Measurements from ENCODE around the gene MYOM1. TPM values are rescaled to one million over a fixed set of nuclear protein-coding genes. Genes with fewer than 3 reads are reported as not detected.
A peak's percentile ranks its signal among the peaks of the same experiment; 100 is the strongest.

MYOM1 gene
- total RNA-seq, 1 donor from 2014 or later, result 878 TPM

DNA sequence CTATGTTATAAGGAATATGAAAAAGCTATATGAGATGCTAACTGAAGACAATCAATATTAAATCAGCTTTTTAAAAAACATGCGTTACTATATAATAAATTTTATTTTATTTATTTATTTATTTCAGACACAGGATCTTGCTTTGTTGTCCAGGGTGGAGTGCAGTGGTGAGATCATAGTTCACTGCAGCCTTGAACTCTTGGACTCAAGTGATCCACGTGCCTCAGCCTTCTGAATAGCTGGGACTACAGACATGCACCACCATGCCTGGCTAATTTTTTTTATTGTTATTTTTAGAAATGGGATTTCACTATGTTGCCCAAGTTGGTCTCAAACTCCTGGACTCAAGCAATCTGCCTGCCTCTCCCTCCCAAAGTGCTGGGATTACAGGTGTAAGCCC lies 89.4 kb downstream of the MYOM1 start:
- intact Hi-C loops (cut with DNase I), result no loop called here

DNA sequence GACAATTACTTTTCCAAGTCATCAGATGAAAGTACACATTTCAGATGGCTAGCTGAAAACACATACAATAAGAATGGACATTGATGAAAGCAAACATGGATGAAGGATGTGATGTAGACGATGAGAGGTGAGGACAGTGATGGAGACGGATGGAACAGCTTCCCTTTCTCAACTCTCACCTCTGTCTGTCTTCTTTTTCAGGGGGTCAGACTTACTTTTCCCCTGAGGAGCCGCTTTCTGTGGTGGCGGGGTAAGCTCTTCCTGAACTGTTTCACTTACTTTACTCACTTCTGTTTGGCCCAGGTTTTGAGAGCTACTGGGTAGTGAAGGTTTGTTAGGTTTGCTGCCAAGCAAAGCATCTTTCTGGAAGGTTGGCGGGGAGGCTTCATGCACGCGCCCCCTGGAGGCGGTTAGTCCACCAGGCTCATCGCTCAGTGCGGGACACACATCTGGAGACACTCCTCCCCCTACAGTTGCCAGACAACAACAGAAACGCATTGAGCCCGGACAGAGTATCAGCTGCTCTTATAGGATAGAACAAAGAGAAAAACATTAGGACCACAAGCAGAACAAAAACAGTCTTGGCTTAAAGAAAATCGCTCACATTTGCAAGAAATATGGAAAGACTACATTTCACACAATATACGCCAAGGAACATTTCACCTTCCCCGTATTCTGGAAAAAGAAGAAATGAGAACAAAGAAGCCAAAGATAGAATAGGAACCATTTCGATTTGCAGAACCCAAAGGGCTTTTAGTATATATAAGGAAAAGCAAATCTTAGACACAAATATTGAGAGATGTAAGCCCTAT lies 90.5 kb downstream of the MYOM1 start:
- DNase-seq (ENCODE audit: low spot score), result peak; percentile 89
- intact Hi-C loops (cut with DNase I), result loop anchor here (10.0 kb wide), 1 partner anchor 194 kb away; no protein-coding TSS in a partner anchor

More for the DNA sequence above, 89.4 kb downstream of the MYOM1 start:
- no peak for DNase-seq (ENCODE audit: low spot score)

DNA sequence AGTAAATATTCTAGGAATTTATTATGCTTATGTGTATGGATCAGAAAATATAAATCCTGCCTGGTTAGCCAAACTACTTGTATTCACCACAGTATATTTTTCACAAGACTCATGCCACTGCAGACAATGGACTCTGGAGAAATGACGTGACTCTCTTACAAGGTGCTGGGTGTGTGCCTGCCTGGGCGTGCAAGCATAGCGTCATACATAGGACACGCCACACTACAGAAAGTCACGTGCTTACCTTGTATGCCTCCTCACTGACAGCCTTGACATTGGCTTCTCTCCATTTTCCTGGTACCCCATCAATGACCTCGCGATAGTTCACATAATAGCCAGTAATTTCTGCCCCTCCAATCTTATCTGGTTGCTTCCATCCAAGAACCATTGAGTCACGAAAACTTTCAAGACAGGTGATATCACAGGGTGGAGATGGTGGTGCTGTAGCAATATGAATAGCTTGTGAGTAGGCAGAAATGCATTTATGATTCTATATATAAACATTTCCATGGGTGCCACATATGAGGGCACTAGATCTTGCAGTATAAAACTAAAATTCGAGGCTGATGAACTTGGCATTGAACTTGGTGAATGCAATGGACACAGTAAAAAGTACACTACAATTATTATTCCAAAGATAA lies 93.2 kb downstream of the MYOM1 start:
- intact Hi-C loops (cut with DNase I), result loop anchor here (10.0 kb wide), 1 partner anchor 192 kb away; no protein-coding TSS in a partner anchor
- no peak for DNase-seq (ENCODE audit: low spot score)

GRCh38 chr18:3124822-3125221 lies 94.9 kb downstream of the MYOM1 start:
- intact Hi-C loops (cut with DNase I), result loop anchor here (10.0 kb wide), 1 partner anchor 190 kb away; no protein-coding TSS in a partner anchor
- no peak for DNase-seq (ENCODE audit: low spot score)

DNA sequence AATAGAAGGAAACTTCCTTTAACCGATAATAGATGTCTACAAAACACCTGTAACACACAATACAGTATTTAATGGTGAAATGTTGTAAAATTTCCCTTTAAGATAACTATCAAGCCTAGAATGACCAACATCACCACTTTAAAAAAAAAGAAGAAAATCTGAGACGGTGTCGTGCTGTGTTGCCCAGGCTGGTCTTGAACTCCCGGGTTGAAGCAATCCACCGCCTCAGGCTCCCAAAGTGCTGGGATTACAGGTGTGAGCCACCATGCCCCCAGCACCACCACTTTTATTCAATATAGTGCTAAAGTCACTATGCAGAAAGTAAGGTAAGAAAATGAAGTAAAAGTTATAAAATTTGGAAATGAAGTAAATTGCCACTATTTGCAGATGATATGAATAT lies 96.9 kb downstream of the MYOM1 start:
- intact Hi-C loops (cut with DNase I), result loop anchor here (10.0 kb wide), 1 partner anchor 188 kb away; no protein-coding TSS in a partner anchor
- DNase-seq (ENCODE audit: low spot score), result no peak

- intact Hi-C loops (cut with DNase I), result loop anchor here (10.0 kb wide), 1 partner anchor 186 kb away; no protein-coding TSS in a partner anchor
- no peak for DNase-seq (ENCODE audit: low spot score)
Measured at GRCh38 chr18:3121259-3121658, 98.5 kb downstream of the MYOM1 start.

DNA sequence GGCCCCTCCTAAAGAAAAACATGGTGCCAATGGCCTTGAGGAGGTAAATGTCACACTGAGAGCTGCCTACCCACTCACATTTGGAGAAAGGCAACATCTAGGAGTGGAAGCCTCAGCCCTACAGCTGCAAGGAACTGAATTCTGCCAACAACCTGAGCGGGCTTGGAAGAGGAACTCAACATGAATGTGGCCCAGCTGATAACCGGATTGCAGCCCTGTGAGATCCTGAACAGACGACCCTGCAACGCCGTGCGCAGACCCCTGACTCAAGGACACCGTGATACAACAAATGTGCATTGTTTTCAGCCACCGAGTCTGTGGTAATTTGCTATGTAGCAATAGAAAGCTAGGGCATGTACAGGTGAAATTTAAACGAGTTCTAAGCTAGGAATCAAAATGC lies 99.4 kb downstream of the MYOM1 start:
- intact Hi-C loops (cut with DNase I), result loop anchor here (10.0 kb wide), 1 partner anchor 186 kb away; no protein-coding TSS in a partner anchor
- DNase-seq (ENCODE audit: low spot score), result no peak

GRCh38 chr18:3119401-3120341 lies 100.1 kb downstream of the MYOM1 start:
- no peak for DNase-seq (ENCODE audit: low spot score)
- intact Hi-C loops (cut with DNase I), result loop anchor here (10.0 kb wide), 1 partner anchor 185 kb away; no protein-coding TSS in a partner anchor

DNA sequence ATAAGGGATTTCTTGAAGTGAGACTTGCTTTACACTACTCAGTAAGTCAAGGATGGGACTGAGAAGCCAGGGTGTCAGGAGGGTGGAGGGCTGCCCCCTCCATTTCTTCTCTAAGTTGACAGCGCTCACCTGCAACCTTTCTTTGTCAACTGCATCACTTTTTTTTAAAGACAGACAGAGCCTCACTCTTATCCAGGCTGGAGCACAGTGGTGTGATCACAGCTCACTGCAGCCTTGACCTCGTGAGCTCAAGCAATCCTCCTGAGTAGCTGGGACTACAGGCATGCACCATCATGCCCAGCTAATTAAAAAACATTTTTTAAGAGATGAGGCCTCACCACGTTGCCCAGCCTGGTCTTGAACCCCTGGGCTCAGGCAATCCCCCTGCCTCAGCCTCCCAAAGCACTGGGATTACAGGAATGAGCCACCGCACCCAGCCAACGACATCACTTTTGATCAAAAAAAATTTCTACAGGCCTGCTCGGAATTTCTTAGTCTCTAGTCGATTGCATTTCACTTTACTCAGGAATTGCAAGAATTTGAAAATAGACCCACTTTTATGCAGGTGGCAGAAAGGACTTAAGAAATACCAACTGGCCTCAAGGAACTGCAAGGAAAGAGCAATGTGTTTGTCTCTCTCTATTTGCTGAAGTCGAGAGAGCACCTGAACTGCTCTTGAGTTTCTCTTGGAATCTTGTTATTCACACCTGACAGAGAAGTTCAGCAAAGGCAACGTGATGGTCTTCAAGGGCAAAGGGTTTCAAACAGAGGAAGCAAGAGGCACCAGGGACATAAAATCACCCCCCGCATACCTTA lies 101.4 kb downstream of the MYOM1 start:
- intact Hi-C loops (cut with DNase I), result no loop called here
- DNase-seq (ENCODE audit: low spot score), result no peak

- intact Hi-C loops (cut with DNase I), result no loop called here
- DNase-seq (ENCODE audit: low spot score), result no peak
Measured at GRCh38 chr18:3117493-3118192, 102.1 kb downstream of the MYOM1 start.

- intact Hi-C loops (cut with DNase I), result no loop called here
- no peak for DNase-seq (ENCODE audit: low spot score)
Measured at GRCh38 chr18:3115447-3116030, 104.2 kb downstream of the MYOM1 start.

DNA sequence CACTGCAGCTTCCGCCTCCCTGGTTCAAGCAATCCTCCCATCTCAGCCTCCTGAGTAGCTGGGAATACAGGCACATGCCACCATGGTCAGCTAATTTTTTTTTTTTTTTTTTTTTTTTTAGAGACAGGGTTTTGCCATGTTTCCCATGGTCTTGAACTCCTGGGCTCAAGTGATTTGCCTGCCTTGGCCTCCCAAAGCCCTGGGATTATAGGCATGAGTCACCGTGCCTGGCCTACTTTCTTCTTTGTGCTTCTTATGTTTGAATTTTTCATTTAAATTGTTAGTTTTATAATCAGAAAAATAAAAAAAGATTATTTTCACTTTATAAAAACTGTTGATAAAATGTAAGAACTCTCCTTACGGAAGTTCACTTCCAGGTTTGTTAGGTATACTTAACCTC lies 105.3 kb downstream of the MYOM1 start:
- intact Hi-C loops (cut with DNase I), result no loop called here
- DNase-seq (ENCODE audit: low spot score), result no peak

DNA sequence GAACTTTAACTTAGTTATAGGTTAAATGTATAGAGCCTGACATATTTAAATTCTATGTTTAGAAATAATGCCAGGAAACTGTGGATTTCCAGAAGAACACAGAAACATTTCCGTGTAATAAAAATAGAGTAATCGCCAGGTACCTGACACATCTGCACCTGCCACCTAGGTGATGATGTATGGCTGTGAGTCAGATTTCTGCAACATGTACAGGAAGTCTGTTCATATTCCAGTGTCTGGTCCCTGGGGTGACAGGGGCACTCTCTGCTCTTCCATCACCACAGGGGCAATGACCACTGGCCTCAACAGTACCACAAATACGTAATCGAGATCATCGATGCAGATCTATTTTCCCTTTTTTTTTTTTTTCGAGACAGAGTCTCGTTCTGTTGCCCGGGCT lies 105.7 kb downstream of the MYOM1 start:
- no peak for DNase-seq (ENCODE audit: low spot score)

DNA sequence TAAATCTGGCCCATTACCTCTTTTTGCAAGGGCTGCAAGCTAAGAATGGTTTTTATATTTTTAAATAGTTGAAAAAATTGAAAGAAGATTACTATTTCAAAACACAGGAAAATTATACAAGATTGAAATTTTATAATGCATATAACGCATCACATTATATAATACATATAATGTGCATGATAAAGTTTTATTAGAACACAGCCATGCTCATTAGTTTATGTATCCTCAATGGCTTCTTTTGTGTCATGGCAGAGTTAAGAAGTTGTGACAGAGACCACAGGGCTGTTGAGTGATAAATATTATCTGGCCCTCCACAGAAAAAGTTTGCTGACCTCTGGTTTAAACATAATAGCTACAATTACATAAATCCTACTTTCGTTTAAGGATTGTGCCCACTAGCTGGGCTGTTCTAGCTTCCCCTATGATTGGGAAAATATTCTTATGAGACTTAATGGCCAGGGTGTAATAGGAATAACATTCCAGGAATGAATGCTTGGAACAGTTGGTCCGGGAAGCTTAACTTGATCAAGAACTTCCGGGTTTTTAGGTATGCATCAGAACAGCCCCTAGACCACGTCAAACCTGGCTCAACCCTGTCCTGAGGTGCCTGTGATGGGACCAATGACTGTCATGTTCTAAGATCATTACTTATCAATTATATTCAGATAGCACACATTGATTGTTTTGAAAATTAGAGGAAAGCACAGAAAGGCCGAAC lies 108.1 kb downstream of the MYOM1 start:
- intact Hi-C loops (cut with DNase I), result no loop called here
- DNase-seq (ENCODE audit: low spot score), result no peak

More for the DNA sequence above, 105.7 kb downstream of the MYOM1 start:
- intact Hi-C loops (cut with DNase I), result no loop called here

GRCh38 chr18:3110034-3110752 lies 109.6 kb downstream of the MYOM1 start:
- DNase-seq (ENCODE audit: low spot score), result no peak
- intact Hi-C loops (cut with DNase I), result no loop called here

GRCh38 chr18:3107740-3108151 lies 112.0 kb downstream of the MYOM1 start:
- no peak for DNase-seq (ENCODE audit: low spot score)
- intact Hi-C loops (cut with DNase I), result no loop called here
